ENCODE measurements around the gene FMNL1.
"Not testable (repeated sequence)": the region's sequence is repeated elsewhere in the genome, so short reads cannot be mapped to it uniquely, and the experiment has no call there.

Gene FMNL1

DNA sequence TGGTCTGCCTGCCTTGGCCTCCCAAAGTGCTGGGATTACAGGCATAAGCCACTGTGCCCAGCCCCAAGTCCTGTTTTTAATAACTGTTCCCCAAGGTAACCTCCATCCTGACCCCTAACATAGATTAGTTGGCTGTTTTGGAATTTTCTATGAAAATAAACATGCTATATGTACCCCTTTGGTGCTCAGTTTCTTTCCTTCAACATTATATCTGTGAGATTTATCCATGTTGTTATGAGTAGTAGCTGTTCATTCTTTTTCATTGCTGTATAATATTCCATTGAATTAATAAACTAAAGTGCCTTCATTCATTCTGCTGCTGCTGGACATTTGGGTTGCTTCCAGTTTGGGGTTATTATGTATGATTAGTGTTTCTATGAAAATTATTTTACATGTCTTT lies 26.3 kb upstream of the FMNL1 start:
- Histone ChIP-seq H3K4me3 (ENCODE audit: insufficient read depth, low read depth, low read length) (no peak overlapping the region), H3K9me3 (ENCODE audit: control insufficient read depth, low read length) (no peaks in the 10 kb centered on the region), H3K27ac (ENCODE audit: insufficient read depth, low read depth, low read length, poor library complexity, severe bottlenecking) (no peak overlapping the region), H3K36me3 (ENCODE audit: control insufficient read depth, insufficient read depth, low read length) (no peaks in the 10 kb centered on the region), H3K4me1 (ENCODE audit: control insufficient read depth, insufficient read depth, low read length) (peaks cover 7% of the 10 kb centered on the region), H3K27me3 (ENCODE audit: control insufficient read depth, insufficient read depth, low read length, poor library complexity, severe bottlenecking) (no peaks in the 10 kb centered on the region)

DNA sequence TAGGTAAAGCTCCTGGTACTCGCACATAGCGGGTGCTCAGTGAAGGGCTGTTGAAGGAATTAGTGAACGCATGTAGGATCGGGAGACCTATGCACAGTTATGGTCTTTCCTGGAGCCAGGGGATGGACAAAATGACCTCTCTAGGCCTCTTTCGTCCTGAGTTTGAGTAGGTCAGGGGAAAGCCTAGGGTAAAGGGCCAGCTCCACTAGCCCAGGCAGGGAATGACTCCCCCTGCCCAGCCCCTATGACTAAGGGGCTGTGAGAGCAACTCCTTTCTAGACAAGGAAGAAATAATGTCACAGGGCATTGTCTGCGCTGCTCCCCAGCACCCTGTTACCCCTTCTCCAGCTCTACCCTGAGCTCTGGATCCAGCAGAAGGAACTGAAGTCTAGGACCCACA lies 24.6 kb upstream of the FMNL1 start:
- H3K27me3 ChIP-seq (ENCODE audit: control insufficient read depth, insufficient read depth, low read length, poor library complexity, severe bottlenecking) = no peaks in the 10 kb centered on the region
- WGBS, 2 experiments = 71 to 73% methylated on average over 6 of the region's 6 CpGs
- H3K4me3 ChIP-seq (ENCODE audit: insufficient read depth, low read depth, low read length) = no peak overlapping the region
- peaks cover 7% of the 10 kb centered on the region for H3K4me1 ChIP-seq (ENCODE audit: control insufficient read depth, insufficient read depth, low read length)
- peak overlapping the region; percentile 9 for H3K27ac ChIP-seq (ENCODE audit: insufficient read depth, low read depth, low read length, poor library complexity, severe bottlenecking)
- H3K9me3 ChIP-seq (ENCODE audit: control insufficient read depth, low read length) = no peaks in the 10 kb centered on the region
- H3K36me3 ChIP-seq (ENCODE audit: control insufficient read depth, insufficient read depth, low read length) = no peaks in the 10 kb centered on the region

GRCh38 chr17:45197555-45198334 lies 23.9 kb upstream of the FMNL1 start:
- Histone ChIP-seq H3K9me3 (ENCODE audit: control insufficient read depth, low read length) (no peaks in the 10 kb centered on the region), H3K27me3 (ENCODE audit: control insufficient read depth, insufficient read depth, low read length, poor library complexity, severe bottlenecking) (no peaks in the 10 kb centered on the region), H3K27ac (ENCODE audit: insufficient read depth, low read depth, low read length, poor library complexity, severe bottlenecking) (peak overlapping the region; percentile 9), H3K4me1 (ENCODE audit: control insufficient read depth, insufficient read depth, low read length) (peaks cover 7% of the 10 kb centered on the region), H3K36me3 (ENCODE audit: control insufficient read depth, insufficient read depth, low read length) (no peaks in the 10 kb centered on the region), H3K4me3 (ENCODE audit: insufficient read depth, low read depth, low read length) (no peak overlapping the region)
- 1 to 2% methylated on average over 15 to 16 of the region's 16 CpGs for WGBS, 2 experiments

GRCh38 chr17:45200701-45201100 lies 21.0 kb upstream of the FMNL1 start:
- H3K4me1 ChIP-seq (ENCODE audit: control insufficient read depth, insufficient read depth, low read length) = peaks cover 7% of the 10 kb centered on the region
- no peak overlapping the region for H3K27ac ChIP-seq (ENCODE audit: insufficient read depth, low read depth, low read length, poor library complexity, severe bottlenecking)
- H3K27me3 ChIP-seq (ENCODE audit: control insufficient read depth, insufficient read depth, low read length, poor library complexity, severe bottlenecking) = no peaks in the 10 kb centered on the region
- no peak overlapping the region for H3K4me3 ChIP-seq (ENCODE audit: insufficient read depth, low read depth, low read length)
- WGBS, 2 experiments = 75 to 80% methylated on average over 9 of the region's 9 CpGs
- no peaks in the 10 kb centered on the region for H3K9me3 ChIP-seq (ENCODE audit: control insufficient read depth, low read length)
- H3K36me3 ChIP-seq (ENCODE audit: control insufficient read depth, insufficient read depth, low read length) = no peaks in the 10 kb centered on the region

GRCh38 chr17:45201457-45201856 lies 20.2 kb upstream of the FMNL1 start:
- Histone ChIP-seq H3K27me3 (ENCODE audit: control insufficient read depth, insufficient read depth, low read length, poor library complexity, severe bottlenecking) (no peaks in the 10 kb centered on the region), H3K27ac (ENCODE audit: insufficient read depth, low read depth, low read length, poor library complexity, severe bottlenecking) (no peak overlapping the region), H3K36me3 (ENCODE audit: control insufficient read depth, insufficient read depth, low read length) (no peaks in the 10 kb centered on the region), H3K4me1 (ENCODE audit: control insufficient read depth, insufficient read depth, low read length) (peaks cover 7% of the 10 kb centered on the region), H3K4me3 (ENCODE audit: insufficient read depth, low read depth, low read length) (no peak overlapping the region), H3K9me3 (ENCODE audit: control insufficient read depth, low read length) (no peaks in the 10 kb centered on the region)
- 83 to 92% methylated on average over 4 of the region's 4 CpGs for WGBS, 2 experiments

GRCh38 chr17:45201880-45202279 lies 19.8 kb upstream of the FMNL1 start:
- not testable (repeated sequence) for H3K36me3 ChIP-seq (ENCODE audit: control insufficient read depth, insufficient read depth, low read length); H3K9me3 ChIP-seq (ENCODE audit: control insufficient read depth, low read length); H3K4me1 ChIP-seq (ENCODE audit: control insufficient read depth, insufficient read depth, low read length); H3K27me3 ChIP-seq (ENCODE audit: control insufficient read depth, insufficient read depth, low read length, poor library complexity, severe bottlenecking); H3K27ac ChIP-seq (ENCODE audit: insufficient read depth, low read depth, low read length, poor library complexity, severe bottlenecking); H3K4me3 ChIP-seq (ENCODE audit: insufficient read depth, low read depth, low read length)
- WGBS, 2 experiments = 88 to 92% methylated on average over 6 of the region's 6 CpGs

GRCh38 chr17:45218895-45219661 lies 2.6 kb upstream of the FMNL1 start:
- Histone ChIP-seq H3K4me3 (ENCODE audit: insufficient read depth, low read depth, low read length) (no peak overlapping the region), H3K27me3 (ENCODE audit: control insufficient read depth, insufficient read depth, low read length, poor library complexity, severe bottlenecking) (peaks cover 56% of the 10 kb centered on the region), H3K4me1 (ENCODE audit: control insufficient read depth, insufficient read depth, low read length) (peaks cover 3% of the 10 kb centered on the region), H3K36me3 (ENCODE audit: control insufficient read depth, insufficient read depth, low read length) (no peaks in the 10 kb centered on the region), H3K27ac (ENCODE audit: insufficient read depth, low read depth, low read length, poor library complexity, severe bottlenecking) (no peak overlapping the region), H3K9me3 (ENCODE audit: control insufficient read depth, low read length) (no peaks in the 10 kb centered on the region)
- 17 to 19% methylated on average over 11 to 12 of the region's 12 CpGs for WGBS, 2 experiments

DNA sequence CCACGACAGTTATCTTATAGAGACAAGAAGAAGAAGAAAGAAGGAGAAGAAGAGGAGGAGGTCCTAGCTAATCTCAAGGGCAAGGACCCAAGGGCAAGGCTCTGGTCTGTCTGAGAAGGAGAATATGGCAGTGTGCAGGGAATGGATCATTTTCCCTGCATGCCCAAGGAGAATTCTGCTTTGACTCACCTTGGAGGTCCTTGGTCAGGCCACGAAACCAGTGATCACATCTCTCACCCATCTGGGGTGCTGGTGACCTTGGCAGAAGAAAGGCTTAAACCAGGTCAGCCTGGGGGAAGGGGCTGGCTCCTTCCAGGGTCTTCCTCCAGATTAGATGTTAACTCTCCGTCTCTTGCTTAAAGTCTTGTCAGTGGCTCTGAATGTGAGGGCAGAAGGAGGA lies 1.6 kb upstream of the FMNL1 start:
- Histone ChIP-seq H3K4me3 (ENCODE audit: insufficient read depth, low read depth, low read length) (no peak overlapping the region), H3K27me3 (ENCODE audit: control insufficient read depth, insufficient read depth, low read length, poor library complexity, severe bottlenecking) (peaks cover 59% of the 10 kb centered on the region), H3K4me1 (ENCODE audit: control insufficient read depth, insufficient read depth, low read length) (peaks cover 3% of the 10 kb centered on the region)

GRCh38 chr17:45222014-45222288 lies 266 bp downstream of the FMNL1 start:
- H3K9me3 ChIP-seq (ENCODE audit: control insufficient read depth, low read length) = no peaks in the 10 kb centered on the region
- H3K4me3 ChIP-seq (ENCODE audit: insufficient read depth, low read depth, low read length) = peak overlapping the region; percentile 43
- no peak overlapping the region for H3K27ac ChIP-seq (ENCODE audit: insufficient read depth, low read depth, low read length, poor library complexity, severe bottlenecking)
- H3K27me3 ChIP-seq (ENCODE audit: control insufficient read depth, insufficient read depth, low read length, poor library complexity, severe bottlenecking) = peaks cover 59% of the 10 kb centered on the region
- peaks cover 3% of the 10 kb centered on the region for H3K4me1 ChIP-seq (ENCODE audit: control insufficient read depth, insufficient read depth, low read length)
- whole genome bisulfite sequencing, 2 experiments = 0 to 1% methylated on average over 38 of the region's 38 CpGs
- no peaks in the 10 kb centered on the region for H3K36me3 ChIP-seq (ENCODE audit: control insufficient read depth, insufficient read depth, low read length)

More for the DNA sequence above, 1.6 kb upstream of the FMNL1 start:
- Histone ChIP-seq H3K27ac (ENCODE audit: insufficient read depth, low read depth, low read length, poor library complexity, severe bottlenecking) (no peak overlapping the region), H3K9me3 (ENCODE audit: control insufficient read depth, low read length) (no peaks in the 10 kb centered on the region), H3K36me3 (ENCODE audit: control insufficient read depth, insufficient read depth, low read length) (no peaks in the 10 kb centered on the region)
- WGBS, 2 experiments = 84 to 87% methylated on average over 3 of the region's 3 CpGs

- H3K27ac ChIP-seq (ENCODE audit: insufficient read depth, low read depth, low read length, poor library complexity, severe bottlenecking) = no peak overlapping the region
- no peaks in the 10 kb centered on the region for H3K36me3 ChIP-seq (ENCODE audit: control insufficient read depth, insufficient read depth, low read length)
- H3K9me3 ChIP-seq (ENCODE audit: control insufficient read depth, low read length) = no peaks in the 10 kb centered on the region
- peaks cover 3% of the 10 kb centered on the region for H3K4me1 ChIP-seq (ENCODE audit: control insufficient read depth, insufficient read depth, low read length)
- H3K4me3 ChIP-seq (ENCODE audit: insufficient read depth, low read depth, low read length) = peak overlapping the region; percentile 43
- H3K27me3 ChIP-seq (ENCODE audit: control insufficient read depth, insufficient read depth, low read length, poor library complexity, severe bottlenecking) = peaks cover 59% of the 10 kb centered on the region
- 4 to 5% methylated on average over 33 of the region's 33 CpGs for WGBS, 2 experiments
Measured at GRCh38 chr17:45222289-45222995, 757 bp downstream of the FMNL1 start.

Measured in ectodermal cell (in vitro differentiated cells).